SU-DHL-6 (cell line): Measurements from ENCODE around the gene ARHGAP45.
A peak's percentile ranks its signal among the peaks of the same experiment; 100 is the strongest.

Experiments
- H2AFZ ChIP-seq: fragments of 200-600 bp; sonication (generic); 2 replicates; pipeline ENCODE4 v1.6.1; 2014; ENCODE audit warnings: low read depth, mild to moderate bottlenecking, moderate library complexity, mixed read lengths, antibody characterized with exemption, low read length; ENCODE audit not compliant: severe bottlenecking
- H3F3A ChIP-seq: fragments of 200-600 bp; shearing (Covaris generic); 2 replicates; pipeline ENCODE4 v1.6.0; 2016; ENCODE audit warnings: antibody characterized with exemption, mild to moderate bottlenecking; ENCODE audit not compliant: insufficient read depth
- H3K27ac ChIP-seq: fragments of 200-600 bp; sonication (generic); 2 replicates; pipeline ENCODE4 v1.5.1; 2016; ENCODE audit warnings: low read depth, mild to moderate bottlenecking, low read length, moderate library complexity, mixed read lengths
- H3K27me3 ChIP-seq: fragments of 200-600 bp; sonication (generic), shearing (Covaris generic); 2 replicates; pipeline ENCODE4 v1.6.0; 2014; ENCODE audit warnings: mild to moderate bottlenecking, low read length
- H3K36me3 ChIP-seq: fragments of 200-600 bp; sonication (generic); 2 replicates; pipeline ENCODE4 v1.6.1; 2014; ENCODE audit warnings: mild to moderate bottlenecking, low read length, mixed read lengths
- H3K4me2 ChIP-seq: fragments of 300-600, 200-600 bp; shearing (Covaris generic), sonication (generic); 2 replicates; pipeline ENCODE4 v1.6.0; 2014; ENCODE audit warnings: low read length, low read depth, mild to moderate bottlenecking; ENCODE audit not compliant: poor library complexity, severe bottlenecking
- H3K4me3 ChIP-seq: fragments of 200-600 bp; sonication (generic); 2 replicates; pipeline ENCODE4 v1.5.1; 2014; ENCODE audit warnings: antibody characterized with exemption, low read length, mild to moderate bottlenecking, mixed read lengths; ENCODE audit not compliant: insufficient read depth, poor library complexity, severe bottlenecking
- H3K79me2 ChIP-seq: fragments of 200-600 bp; sonication (generic); 2 replicates; pipeline ENCODE4 v1.6.1; 2014; ENCODE audit warnings: mild to moderate bottlenecking, low read length, moderate library complexity; ENCODE audit not compliant: insufficient read depth
- H3K9ac ChIP-seq: fragments of 200-600 bp; sonication (generic); 2 replicates; pipeline ENCODE4 v1.7.0; 2014; ENCODE audit warnings: mild to moderate bottlenecking, low read length
- H3K9me2 ChIP-seq: fragments of 200-600 bp; sonication (generic); replicated peaks from 2 replicates; pipeline ENCODE4 v1.6.1; 2014; ENCODE audit warnings: low read length; ENCODE audit not compliant: insufficient read depth
- H3K9me3 ChIP-seq: fragments of 200-600 bp; sonication (generic); 2 replicates; pipeline ENCODE4 v1.6.1; 2014; ENCODE audit warnings: low read length, mixed read lengths; ENCODE audit not compliant: insufficient read depth
- H4K20me1 ChIP-seq: fragments of 200-600 bp; sonication (generic); 2 replicates; pipeline ENCODE4 v1.6.1; 2014; ENCODE audit warnings: low read depth, mild to moderate bottlenecking, antibody characterized with exemption, low read length, moderate library complexity, mixed read lengths
- CTCF ChIP-seq: fragments of 200-600 bp; sonication (generic); IDR thresholded peaks from one replicate; pipeline ENCODE4 v1.5.1; 2017; ENCODE audit warnings: antibody characterized with exemption, mild to moderate bottlenecking, low read length, moderate library complexity; ENCODE audit not compliant: insufficient read depth, poor library complexity, severe bottlenecking
- EZH2phosphoT487 ChIP-seq: fragments of 200-600 bp; sonication (generic), shearing (Covaris generic); conservative IDR thresholded peaks from 2 replicates; pipeline ENCODE4 v1.6.1; 2018; ENCODE audit warnings: mild to moderate bottlenecking, antibody characterized with exemption, low read length, moderate library complexity, mixed read lengths

ARHGAP45 gene

GRCh38 chr19:1032264-1032867, 34.6 kb upstream of the ARHGAP45 start:
- H2AFZ ChIP-seq, result no peak overlapping the region
- no peaks in the 10 kb centered on the region for H4K20me1 ChIP-seq
- no peak overlapping the region for H3K4me3 ChIP-seq
- H3K9me2 ChIP-seq, result no peaks in the 10 kb centered on the region
- no peak overlapping the region for H3K4me2 ChIP-seq
- no peak overlapping the region for H3K27ac ChIP-seq
- no peaks in the 10 kb centered on the region for H3K27me3 ChIP-seq
- TF ChIP-seq EZH2phosphoT487, result no peak
- TF ChIP-seq CTCF, result no peak
- peaks cover 32% of the 10 kb centered on the region for H3K79me2 ChIP-seq
- peaks cover 6% of the 10 kb centered on the region for H3K36me3 ChIP-seq
- no peak overlapping the region for H3K9ac ChIP-seq
- H3F3A ChIP-seq, result peaks cover 12% of the 10 kb centered on the region
- H3K9me3 ChIP-seq, result no peaks in the 10 kb centered on the region

GRCh38 chr19:1035998-1036621, 30.9 kb upstream of the ARHGAP45 start:
- TF ChIP-seq CTCF (no peak), EZH2phosphoT487 (no peak)
- Histone ChIP-seq H3K9me3 (no peaks in the 10 kb centered on the region), H3K9ac (no peak overlapping the region), H3K27me3 (no peaks in the 10 kb centered on the region), H3K4me3 (no peak overlapping the region), H3F3A (peaks cover 36% of the 10 kb centered on the region), H3K9me2 (no peaks in the 10 kb centered on the region), H3K4me2 (no peak overlapping the region), H3K36me3 (peaks cover 6% of the 10 kb centered on the region), H3K27ac (peak overlapping the region; percentile 68), H2AFZ (no peak overlapping the region), H3K79me2 (peaks cover 8% of the 10 kb centered on the region), H4K20me1 (no peaks in the 10 kb centered on the region)

- H3K9ac ChIP-seq, result peak overlapping the region; percentile 34
- no peaks in the 10 kb centered on the region for H3K9me2 ChIP-seq
- H3K4me3 ChIP-seq, result no peak overlapping the region
- peaks cover 36% of the 10 kb centered on the region for H3F3A ChIP-seq
- peak overlapping the region; percentile 54 for H3K4me2 ChIP-seq
- H3K36me3 ChIP-seq, result peaks cover 6% of the 10 kb centered on the region
- TF ChIP-seq CTCF (no peak), EZH2phosphoT487 (no peak)
- no peaks in the 10 kb centered on the region for H4K20me1 ChIP-seq
- no peaks in the 10 kb centered on the region for H3K9me3 ChIP-seq
- no peak overlapping the region for H2AFZ ChIP-seq
- peaks cover 13% of the 10 kb centered on the region for H3K79me2 ChIP-seq
- peak overlapping the region; percentile 95 for H3K27ac ChIP-seq
- H3K27me3 ChIP-seq, result no peaks in the 10 kb centered on the region
These were observed 29.3 kb upstream of the ARHGAP45 start for GRCh38 chr19:1037621-1038064.
